Uterus (tissue), 2 donors: ENCODE results near the gene UGT1A7.

Experiments
- CTCF ChIP-seq, 4 experiments: fragments of 200-600 bp in 2 of 4; fragments of 450-650 bp in 2 of 4; sonication (generic) in 2 of 4; IDR thresholded peaks; one replicate each; pipeline ENCODE4 v1.5.1; 2016 to 2019; ENCODE audit warnings: antibody characterized with exemption in 4 of 4, mild to moderate bottlenecking in 2 of 4, moderate library complexity in 1 of 4
- POLR2A ChIP-seq, 2 donors: fragments of 450-650 bp; IDR thresholded peaks; one replicate each; pipeline ENCODE4 v1.6.1; 2016; ENCODE audit warnings: antibody characterized with exemption in 2 of 2, mild to moderate bottlenecking in 1 of 2, moderate library complexity in 1 of 2

- TF ChIP-seq CTCF (IDR thresholded peaks at IDR 0.05) (no peak), POLR2A (IDR thresholded peaks at IDR 0.05) (no peak)
These were observed 42.9 kb upstream of the UGT1A7 start for GRCh38 chr2:233638836-233639235.
